Measurements from ENCODE around the gene TBC1D9.

The TBC1D9 gene

GRCh38 chr4:140691369-140691768 is 64.8 kb downstream of the TBC1D9 start:
- DNase-seq (ENCODE audit: low read depth in 2 of 2), result no peak

DNA sequence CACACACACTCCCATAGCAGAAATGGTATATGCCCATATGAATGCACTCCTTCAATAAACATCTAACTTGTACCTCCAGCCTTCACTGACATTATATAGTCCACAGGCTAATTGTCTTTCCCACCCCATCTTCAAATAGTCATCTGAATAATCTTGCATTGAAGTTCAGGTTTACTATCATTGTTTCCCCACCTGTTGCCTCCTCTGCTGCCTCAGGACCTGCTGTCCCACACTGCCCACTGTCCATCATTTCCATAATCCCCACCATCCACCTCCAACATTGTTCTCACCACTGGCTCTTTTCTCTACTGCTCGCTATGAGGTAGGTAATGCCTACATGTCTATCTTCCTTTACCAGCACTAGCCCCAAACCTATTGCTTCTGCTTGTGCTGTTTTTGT is 66.1 kb downstream of the TBC1D9 start:
- DNase-seq (ENCODE audit: low read depth in 2 of 2), result no peak

DNA sequence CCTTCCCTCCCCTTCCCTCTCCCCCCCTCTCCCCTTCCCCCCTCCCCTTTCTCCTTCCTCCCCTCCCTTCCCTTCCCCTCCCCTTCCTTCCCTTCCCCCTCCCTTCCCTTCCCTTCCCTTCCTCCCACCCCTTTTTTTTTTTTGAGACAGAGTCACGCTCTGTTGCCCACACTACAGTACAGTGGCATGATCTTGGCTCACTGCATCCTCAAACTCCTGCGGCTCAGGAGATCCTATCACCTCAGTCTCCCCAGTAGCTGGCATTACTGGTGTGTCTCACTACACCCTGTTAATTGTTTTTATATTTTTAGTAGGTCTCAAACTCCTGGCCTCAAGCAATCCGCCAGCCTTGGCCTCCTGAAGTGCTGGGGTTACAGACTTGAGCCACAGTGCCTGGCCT is 66.6 kb downstream of the TBC1D9 start:
- no peak for DNase-seq (ENCODE audit: low read depth in 2 of 2)

GRCh38 chr4:140688711-140689598 is 67.2 kb downstream of the TBC1D9 start:
- no peak for DNase-seq (ENCODE audit: low read depth in 2 of 2)

DNA sequence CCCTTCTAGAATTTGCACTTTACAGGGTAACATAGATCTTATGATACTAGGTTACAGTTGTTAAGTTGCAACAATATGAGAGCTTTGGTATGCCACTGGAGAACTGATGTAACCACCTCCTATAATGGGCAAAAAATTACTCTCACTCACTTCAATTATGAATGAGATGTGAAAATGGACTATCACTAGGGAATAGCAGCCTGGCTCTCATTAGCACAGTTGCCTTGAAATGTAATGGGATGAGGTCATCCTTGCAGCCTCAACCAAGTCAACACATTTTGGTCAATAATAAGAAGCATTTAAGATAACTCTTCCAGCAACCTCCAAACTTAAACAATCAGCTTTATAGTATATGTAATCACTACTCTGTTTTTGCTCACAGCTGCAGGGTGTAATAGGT is 69.4 kb downstream of the TBC1D9 start:
- no peak for DNase-seq (ENCODE audit: low read depth in 2 of 2)

DNA sequence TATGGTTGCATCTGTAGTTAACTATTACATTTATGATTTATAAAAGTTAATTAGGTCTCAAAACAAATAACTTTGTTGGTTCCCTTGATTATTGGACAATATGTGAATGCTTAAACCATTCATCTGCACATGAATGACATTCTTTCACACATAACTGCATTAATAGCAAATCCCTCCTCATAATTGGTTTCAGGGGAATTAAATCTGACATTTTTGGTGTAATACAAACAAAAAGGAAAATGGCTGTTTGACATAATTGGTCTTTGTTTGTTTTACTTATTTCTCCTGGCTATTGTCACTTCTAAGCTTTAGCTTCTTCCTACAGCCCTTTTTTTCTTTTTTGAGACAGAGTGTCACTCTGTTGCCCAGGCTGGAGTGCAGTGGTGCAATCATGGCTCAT is 71.9 kb downstream of the TBC1D9 start:
- DNase-seq (ENCODE audit: low read depth in 2 of 2), result no peak

- no peak for DNase-seq (ENCODE audit: low read depth in 2 of 2)
Measured at GRCh38 chr4:140681201-140681600, 75.0 kb downstream of the TBC1D9 start.

DNA sequence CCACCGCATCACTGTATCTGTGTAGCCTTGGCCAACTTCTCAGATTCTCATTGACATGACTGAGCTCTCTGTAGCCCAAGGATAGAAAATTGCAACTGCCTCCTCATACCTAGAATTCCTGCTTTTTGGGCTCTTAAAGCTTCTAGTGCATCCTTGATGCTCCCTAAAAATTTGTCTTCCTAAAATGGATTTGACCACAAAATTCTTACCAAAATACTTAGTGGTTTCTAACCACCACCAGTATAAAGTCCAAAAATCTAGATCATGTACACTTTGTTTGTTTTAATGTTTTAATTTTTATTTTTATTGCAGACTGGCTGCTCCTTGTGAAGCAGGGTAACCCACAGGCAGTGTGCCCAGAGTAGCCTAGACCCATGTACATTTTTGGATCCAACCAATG is 75.5 kb downstream of the TBC1D9 start:
- DNase-seq (ENCODE audit: low read depth in 2 of 2), result no peak

- no peak for DNase-seq (ENCODE audit: low read depth in 2 of 2)
Measured at GRCh38 chr4:140679576-140679975, 76.6 kb downstream of the TBC1D9 start.

- DNase-seq (ENCODE audit: low read depth in 2 of 2), result no peak
Measured at GRCh38 chr4:140675599-140676231, 80.5 kb downstream of the TBC1D9 start.

DNA sequence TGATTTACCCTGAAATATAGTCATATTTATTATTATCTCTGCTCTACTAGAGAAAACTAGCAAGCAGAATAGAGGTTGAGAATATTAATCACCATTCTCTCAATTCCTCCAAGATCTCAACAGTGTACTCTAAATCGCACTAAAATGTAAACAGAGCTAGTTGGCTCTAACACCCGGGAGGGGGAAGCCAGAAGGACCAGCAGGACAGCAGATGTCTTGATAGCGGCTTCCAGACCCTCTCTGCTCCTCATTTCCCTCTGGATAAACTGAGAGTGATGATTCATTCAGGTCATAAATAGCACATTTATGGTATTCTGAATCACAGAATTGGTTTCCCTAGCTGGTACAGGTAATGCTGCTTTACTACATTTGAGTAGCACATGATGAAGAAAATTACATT is 82.5 kb downstream of the TBC1D9 start:
- DNase-seq (ENCODE audit: low read depth in 2 of 2), result no peak

DNA sequence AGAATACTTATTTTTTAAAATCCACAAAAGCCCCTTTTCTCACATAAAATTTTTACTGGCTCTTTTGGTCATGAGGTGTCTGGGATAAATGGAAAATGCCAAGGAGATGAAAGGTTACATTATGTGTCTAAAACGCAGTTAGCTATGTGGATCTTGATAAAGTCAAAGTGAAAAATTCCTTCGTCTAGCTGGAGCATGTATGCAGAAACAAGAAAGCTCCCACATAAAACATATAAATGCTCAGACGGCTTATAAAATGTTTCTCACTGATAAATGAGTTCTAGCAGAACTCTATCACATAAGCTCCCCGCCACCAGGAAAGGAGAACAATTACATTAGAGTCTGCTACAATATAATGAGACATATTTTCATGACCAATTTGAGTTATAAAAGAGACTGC is 83.8 kb downstream of the TBC1D9 start:
- DNase-seq (ENCODE audit: low read depth in 2 of 2), result no peak

DNA sequence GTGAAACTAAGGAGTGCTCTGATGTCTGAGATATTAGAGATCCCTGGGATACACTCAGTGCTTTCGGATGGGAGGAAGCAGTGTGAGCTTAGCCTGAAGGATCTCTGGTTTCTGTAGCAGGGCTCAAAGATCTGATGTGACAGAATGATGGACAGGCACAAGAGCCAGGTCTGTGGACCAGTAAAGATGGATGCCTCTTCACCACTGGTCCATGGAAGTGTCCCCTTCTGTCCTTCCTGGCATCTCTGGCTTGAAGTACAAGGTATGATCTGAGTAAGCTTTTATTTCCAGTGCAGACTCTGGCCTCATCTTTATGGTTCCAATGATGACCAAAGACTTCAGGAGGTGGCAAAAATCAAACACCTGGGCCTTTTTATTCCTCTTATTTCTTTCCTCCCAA is 88.1 kb downstream of the TBC1D9 start:
- DNase-seq (ENCODE audit: low read depth in 2 of 2), result no peak

- no peak for DNase-seq (ENCODE audit: low read depth in 2 of 2)
Measured at GRCh38 chr4:140666889-140667614, 89.1 kb downstream of the TBC1D9 start.

- DNase-seq (ENCODE audit: low read depth in 2 of 2), result no peak
Measured at GRCh38 chr4:140662082-140662869, 93.9 kb downstream of the TBC1D9 start.

DNA sequence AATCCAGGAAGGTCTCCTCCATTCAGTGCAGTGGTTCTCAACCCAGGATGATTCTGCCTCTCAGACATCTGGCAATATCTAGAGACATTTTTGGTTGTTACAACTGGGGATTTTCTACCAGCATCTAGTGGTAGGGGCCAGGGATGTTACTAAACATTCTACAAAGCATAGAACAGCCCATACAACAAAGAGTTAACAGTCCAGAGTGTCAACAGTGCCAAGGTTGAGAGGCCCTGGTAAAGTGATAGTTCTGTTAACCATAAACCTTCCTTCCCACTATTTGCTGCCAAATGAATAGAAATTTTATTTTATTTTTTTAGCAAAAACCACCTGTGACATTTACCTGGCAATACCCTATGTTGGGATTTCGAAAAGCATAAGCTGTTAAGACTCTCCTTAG is 94.6 kb downstream of the TBC1D9 start:
- DNase-seq (ENCODE audit: low read depth in 2 of 2), result no peak

DNA sequence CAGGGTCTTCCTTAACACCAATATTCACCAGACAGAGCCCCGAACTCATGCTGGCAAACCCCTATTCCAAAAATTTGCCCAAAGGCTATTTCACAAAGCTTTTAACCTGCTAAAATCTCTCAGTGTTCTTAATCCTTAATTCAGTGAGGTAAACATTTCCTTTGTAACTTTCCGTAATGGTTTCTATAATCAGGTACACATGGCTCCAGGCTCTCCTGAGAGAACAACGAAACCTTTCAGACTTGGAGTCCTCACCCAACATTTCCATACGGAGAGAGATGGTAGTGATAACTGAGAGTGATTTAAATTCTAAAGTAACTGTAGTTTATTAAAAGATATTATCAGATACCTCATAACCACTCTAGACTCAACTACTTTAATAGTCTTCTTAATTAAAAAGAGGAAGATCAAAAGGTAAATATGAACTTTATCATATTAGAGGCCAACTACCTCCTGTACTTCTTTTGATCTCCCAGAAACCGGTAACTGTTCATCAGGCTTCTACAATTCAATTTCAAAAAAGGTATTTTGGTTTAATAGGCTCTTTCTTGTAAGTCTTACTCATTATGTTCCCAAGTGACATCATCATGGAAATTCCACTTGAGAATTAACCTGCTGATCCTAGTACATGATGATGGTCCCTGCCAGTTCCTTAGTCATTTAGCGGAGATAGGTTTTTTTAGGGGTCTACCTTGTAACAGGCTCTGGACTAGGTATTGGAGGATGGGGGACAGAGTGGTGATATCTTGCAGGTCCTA is 96.1 kb downstream of the TBC1D9 start:
- no peak for DNase-seq (ENCODE audit: low read depth in 2 of 2)

DNA sequence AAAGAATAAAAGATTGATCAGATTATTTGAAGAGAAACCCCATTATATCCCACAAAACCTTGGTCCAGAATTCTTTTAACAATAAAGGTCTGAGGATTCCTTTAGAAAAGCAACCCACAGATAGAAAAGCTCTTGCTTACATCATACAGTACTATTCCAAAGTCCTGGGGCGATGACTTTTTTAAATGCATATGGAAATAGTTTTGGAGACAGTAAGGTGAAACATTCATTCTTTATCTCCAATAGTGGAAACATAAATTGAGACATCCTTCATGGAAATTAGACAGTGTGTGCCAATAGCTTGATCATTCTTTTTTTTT is 101.7 kb downstream of the TBC1D9 start:
- no peak for DNase-seq (ENCODE audit: low read depth in 2 of 2)

GRCh38 chr4:140653718-140654494 is 102.3 kb downstream of the TBC1D9 start:
- DNase-seq (ENCODE audit: low read depth in 2 of 2), result no peak

DNA sequence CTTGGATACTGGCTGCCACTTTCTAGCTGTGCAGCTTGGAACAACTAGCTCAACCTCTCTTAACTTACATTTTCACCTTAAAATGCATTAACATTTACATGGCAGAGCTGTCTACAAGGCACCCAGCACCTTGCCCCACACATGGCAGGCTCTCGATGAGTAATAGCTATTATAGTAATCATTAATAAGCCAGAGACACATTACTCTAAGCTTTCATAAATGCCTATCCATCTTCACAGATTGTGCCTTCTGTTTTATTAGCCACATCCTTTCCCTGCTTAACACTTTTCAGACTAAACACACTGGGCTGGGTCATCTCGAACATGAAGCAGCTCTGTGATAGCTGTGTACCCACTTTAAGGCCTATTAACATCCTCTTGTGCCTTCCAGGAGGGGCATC is 103.6 kb downstream of the TBC1D9 start:
- DNase-seq (ENCODE audit: low read depth in 2 of 2), result no peak
